Endodermal cell (in vitro differentiated cells): Measurements from ENCODE around the gene LMAN1L. TPM values are rescaled to one million over a fixed set of nuclear protein-coding genes. Genes with fewer than 3 reads are reported as not detected.

Experiments used
- DNase-seq: peaks from one replicate; pipeline ENCODE4 v3.0.0-alpha.2; 2017
- H3K27ac ChIP-seq: 2 replicates; pipeline ENCODE4 v1.5.1; 2013; ENCODE audit warnings: mild to moderate bottlenecking, low read depth, low read length, moderate library complexity
- H3K27me3 ChIP-seq: 2 replicates; pipeline ENCODE4 v1.6.1; 2013; ENCODE audit warnings: mild to moderate bottlenecking, low read length, moderate library complexity; ENCODE audit not compliant: insufficient read depth, control insufficient read depth, poor library complexity, severe bottlenecking
- H3K36me3 ChIP-seq: 2 replicates; pipeline ENCODE4 v1.7.0; 2013; ENCODE audit warnings: mild to moderate bottlenecking, low read length, moderate library complexity; ENCODE audit not compliant: control insufficient read depth, insufficient read depth
- H3K4me1 ChIP-seq: one replicate; pipeline ENCODE4 v1.7.0; 2013; ENCODE audit warnings: low read length; ENCODE audit not compliant: control insufficient read depth, insufficient read depth
- H3K4me3 ChIP-seq: 2 replicates; pipeline ENCODE4 v1.5.1; 2013; ENCODE audit warnings: mild to moderate bottlenecking, low read length, moderate library complexity
- H3K9ac ChIP-seq: 2 replicates; pipeline ENCODE4 v1.6.1; 2013; ENCODE audit warnings: mild to moderate bottlenecking, low read length, moderate library complexity; ENCODE audit not compliant: poor library complexity, severe bottlenecking; ENCODE audit errors: extremely low read depth
- H3K9me3 ChIP-seq: 2 replicates; pipeline ENCODE4 v1.6.1; 2013; ENCODE audit warnings: mild to moderate bottlenecking, low read length, moderate library complexity; ENCODE audit not compliant: control insufficient read depth
- H3K27ac Mint-ChIP-seq: 2 replicates; pipeline ENCODE4 v1.8.0; 2020; ENCODE audit warnings: mixed read lengths
- H3K27me3 Mint-ChIP-seq: 2 replicates; pipeline ENCODE4 v1.8.0; 2021; ENCODE audit warnings: mild to moderate bottlenecking, mixed read lengths; ENCODE audit not compliant: insufficient read depth
- H3K36me3 Mint-ChIP-seq: 2 replicates; pipeline ENCODE4 v1.8.0; 2020; ENCODE audit warnings: low read depth, mixed read lengths
- H3K4me1 Mint-ChIP-seq: 2 replicates; pipeline ENCODE4 v1.8.0; 2020; ENCODE audit warnings: mixed read lengths
- H3K4me3 Mint-ChIP-seq: 2 replicates; pipeline ENCODE4 v1.8.0; 2020; ENCODE audit warnings: mild to moderate bottlenecking, moderate library complexity, mixed read lengths
- H3K9me3 Mint-ChIP-seq: 2 replicates; pipeline ENCODE4 v1.8.0; 2020; ENCODE audit warnings: mild to moderate bottlenecking, mixed read lengths
- CTCF ChIP-seq: fragments of 200-600 bp; sonication (generic); conservative IDR thresholded peaks from 2 replicates; pipeline ENCODE4 v1.5.0; 2021; ENCODE audit warnings: antibody characterized with exemption, mild to moderate bottlenecking
- WGBS, 2 experiments: methylation state at CpG; one replicate each; pipeline versions ENCODE4 v1.1.5 to v1.1.7; 2013; ENCODE audit warnings: missing lambda C conversion rate in 2 of 2, mixed read lengths in 1 of 2; ENCODE audit not compliant: insufficient coverage in 1 of 2, insufficient read length in 1 of 2; 5-methylcytosine and 5-hydroxymethylcytosine counted together
- total RNA-seq, 2 donors: library from RNA; stranded (reverse); fragmentation: NEBNext Ultra II Directional in 1 of 2; extraction: Animal tissue kit (Norgen Biotek cat#: 25700) in 1 of 2; gene quantifications; 2 replicates in 1 of 2; 3 replicates in 1 of 2; pipeline ENCODE4 v1.2.1, GENCODE V29; 2021

Gene LMAN1L
- total RNA-seq, 2 donors from 2014 or later, result not detected

GRCh38 chr15:74820056-74820455, 7.4 kb downstream of the LMAN1L start:
- Histone ChIP-seq H3K9me3 (no peaks in the 10 kb centered on the region), H3K4me3 (no peak overlapping the region), H3K27me3 (peaks cover 19% of the 10 kb centered on the region), H3K4me1 (peaks cover 9% of the 10 kb centered on the region), H3K9ac (no peak overlapping the region), H3K36me3 (no peaks in the 10 kb centered on the region), H3K27ac (no peak overlapping the region)
- H3K4me3 Mint-ChIP-seq, result no peak overlapping the region
- WGBS, 2 experiments, result 95 to 97% methylated on average over 4 to 5 of the region's 5 CpGs
- TF ChIP-seq CTCF, result no peak
- H3K27me3 Mint-ChIP-seq, result peaks cover 14% of the 10 kb centered on the region
- no peak overlapping the region for H3K27ac Mint-ChIP-seq
- no peaks in the 10 kb centered on the region for H3K36me3 Mint-ChIP-seq
- no peak for DNase-seq
- H3K4me1 Mint-ChIP-seq, result peaks cover 7% of the 10 kb centered on the region
- no peaks in the 10 kb centered on the region for H3K9me3 Mint-ChIP-seq

GRCh38 chr15:74821091-74821789, 8.6 kb downstream of the LMAN1L start:
- Histone ChIP-seq H3K36me3 (no peaks in the 10 kb centered on the region), H3K4me3 (no peak overlapping the region), H3K9ac (no peak overlapping the region), H3K9me3 (no peaks in the 10 kb centered on the region), H3K27ac (peak overlapping the region; percentile 80), H3K27me3 (peaks cover 31% of the 10 kb centered on the region), H3K4me1 (peaks cover 9% of the 10 kb centered on the region)
- Mint-ChIP-seq H3K4me3 (no peak overlapping the region), H3K36me3 (no peaks in the 10 kb centered on the region), H3K9me3 (no peaks in the 10 kb centered on the region), H3K27ac (no peak overlapping the region), H3K27me3 (peaks cover 25% of the 10 kb centered on the region), H3K4me1 (peaks cover 7% of the 10 kb centered on the region)
- no peak for TF ChIP-seq CTCF
- 48 to 49% methylated on average over 6 to 11 of the region's 11 CpGs for WGBS, 2 experiments
- DNase-seq, result peak; percentile 65

GRCh38 chr15:74821790-74822158, 9.1 kb downstream of the LMAN1L start:
- peaks cover 29% of the 10 kb centered on the region for H3K27me3 Mint-ChIP-seq

More at GRCh38 chr15:74821790-74822158, 9.1 kb downstream of the LMAN1L start:
- Mint-ChIP-seq H3K4me3 (no peak overlapping the region), H3K27ac (no peak overlapping the region), H3K4me1 (peaks cover 6% of the 10 kb centered on the region), H3K9me3 (no peaks in the 10 kb centered on the region), H3K36me3 (no peaks in the 10 kb centered on the region)
- Histone ChIP-seq H3K4me1 (peaks cover 9% of the 10 kb centered on the region), H3K9ac (no peak overlapping the region), H3K9me3 (no peaks in the 10 kb centered on the region), H3K27ac (no peak overlapping the region), H3K4me3 (no peak overlapping the region), H3K36me3 (no peaks in the 10 kb centered on the region), H3K27me3 (peaks cover 35% of the 10 kb centered on the region)
- WGBS, 2 experiments, result 85 to 91% methylated on average over 6 to 7 of the region's 7 CpGs
- no peak for DNase-seq
- no peak for TF ChIP-seq CTCF
